Ovary (tissue), 9 donors: ENCODE data around the gene SDR42E2. TPM values are rescaled to one million over a fixed set of nuclear protein-coding genes. Genes with fewer than 3 reads are reported as not detected.
A peak's percentile ranks its signal among the peaks of the same experiment; 100 is the strongest.

Source experiments
- DNase-seq, 5 donors: peaks; one replicate each; pipeline ENCODE4 v3.0.0-alpha.2; 2019 to 2020
- H3K27ac ChIP-seq, 2 donors: fragments of 200-600 bp; one replicate each; pipeline versions ENCODE4 v1.5.1 to v1.8.0; 2019 to 2022
- H3K27me3 ChIP-seq: fragments of 200-600 bp; one replicate; pipeline ENCODE4 v1.8.0; 2022
- H3K36me3 ChIP-seq: fragments of 200-600 bp; sonication (generic); one replicate; pipeline ENCODE4 v1.5.1; 2019
- H3K4me1 ChIP-seq: one replicate; pipeline ENCODE4 v1.8.1; 2013; ENCODE audit warnings: mild to moderate bottlenecking, moderate library complexity; ENCODE audit not compliant: insufficient read depth
- H3K4me3 ChIP-seq: fragments of 200-600 bp; sonication (generic); one replicate; pipeline ENCODE4 v1.5.1; 2017
- H3K9me3 ChIP-seq, 2 donors: fragments of 200-600 bp in 1 of 2; sonication (generic) in 1 of 2; one replicate each; pipeline versions ENCODE4 v1.5.1 to v1.8.1; 2013 to 2019; ENCODE audit warnings: mild to moderate bottlenecking in 1 of 2, moderate library complexity in 1 of 2
- CTCF ChIP-seq, 3 donors: fragments of 450-650 bp in 2 of 3; fragments of 200-600 bp in 1 of 3; IDR thresholded peaks; one replicate each; pipeline versions ENCODE4 v1.5.1 to v1.8.0; 2016 to 2022; ENCODE audit warnings: antibody characterized with exemption in 3 of 3, mild to moderate bottlenecking in 1 of 3
- EP300 ChIP-seq: sonication (generic); formaldehyde crosslinking; IDR thresholded peaks from one replicate; pipeline ENCODE4 v1.6.1; 2017; ENCODE audit warnings: antibody characterized with exemption
- POLR2A ChIP-seq: fragments of 450-650 bp; IDR thresholded peaks from one replicate; pipeline ENCODE4 v1.6.1; 2017; ENCODE audit warnings: antibody characterized with exemption, mild to moderate bottlenecking, moderate library complexity
- WGBS, 3 donors: extraction: QIAGEN DNeasy Blood & Tissue Kit in 1 of 3; methylation state at CpG; one replicate each; pipeline versions ENCODE4 v1.1.5 to v1.1.7; 2013 to 2017; 5-methylcytosine and 5-hydroxymethylcytosine counted together
- intact Hi-C, 4 donors: fragments of 100-400 bp; cut with DNase I; formaldehyde crosslinking; loops; one replicate each; pipeline versions ENCODE4 v1.11.0 to v1.15.1; 2022 to 2023
- polyA plus RNA-seq, 2 donors: library from polyadenylated mRNA; stranded (reverse); fragments of 200-250 nt in 1 of 2; fragments of 350-450 nt in 1 of 2; fragmentation: Illumina TruSeq in 1 of 2; extraction: RNeasy Lipid Tissue Mini Kit (QIAGEN cat#74804) in 1 of 2; gene quantifications; one replicate each; pipeline ENCODE4 v1.2.3, GENCODE V29; 2013 to 2014
- total RNA-seq, 7 donors: library from RNA; depleted of rRNA in 2 of 7; stranded (reverse); fragments of >200 nt in 2 of 7; fragmentation: NEBNext Ultra II Directional in 3 of 7; extraction: Animal tissue kit (Norgen Biotek cat#: 25700) in 3 of 7; gene quantifications; one replicate each; pipeline versions ENCODE4 v1.1.0 to v1.2.4, GENCODE V29; 2016 to 2023
- donor health status: DM: no; HTN: no; CAD: no; lungs with moderate emphysema.
- donor health status: DM: no; HTN: no; CAD: no.
- donor health status: Bipolar disorder and iron deficiency.
- donor health status: DM: yes; HTN: yes; CAD: no.
- donor health status: DM: no; HTN: no; CAD: no.
- donor health status: DM: yes; HTN: yes; CAD: no.

The SDR42E2 gene
- total and polyA plus RNA-seq, 9 donors = 0.05 to 1.1 (median 0.24) TPM; not detected in 3

- intact Hi-C loops = loop anchor here in 2 of 4 donors (5.0 kb wide), 1 partner anchor 99 kb away; the partner anchor contains the start of gene POLR3E (in 2 of the 2)
- TF ChIP-seq CTCF (IDR thresholded peaks at IDR 0.05) (no peak), POLR2A (no peak), EP300 (no peak)
Measured at GRCh38 chr16:22198547-22199293, 36.4 kb downstream of the SDR42E2 start.

GRCh38 chr16:22202261-22202637 lies 39.9 kb downstream of the SDR42E2 start:
- Histone ChIP-seq H3K27me3 (no peaks in the 10 kb centered on the region), H3K4me1 (peaks cover 3% of the 10 kb centered on the region), H3K36me3 (no peaks in the 10 kb centered on the region), H3K9me3 (no peaks in the 10 kb centered on the region), H3K4me3 (no peak overlapping the region), H3K27ac (no peak overlapping the region)
- DNase-seq = no peak
- TF ChIP-seq POLR2A = no peak
- TF ChIP-seq CTCF (IDR thresholded peaks at IDR 0.05) = no peak
- TF ChIP-seq EP300 = no peak
- WGBS, 3 donors = 88 to 94% (median 92%) methylated on average over 6 of the region's 6 CpGs
- intact Hi-C loops = no loop called here

More at GRCh38 chr16:22198547-22199293, 36.4 kb downstream of the SDR42E2 start:
- 65 to 74% (median 66%) methylated on average over 7 of the region's 7 CpGs for WGBS, 3 donors
- no peak overlapping the region for H3K4me3 ChIP-seq
- H3K36me3 ChIP-seq = no peaks in the 10 kb centered on the region
- DNase-seq = no peak
- H3K27me3 ChIP-seq = no peaks in the 10 kb centered on the region
- peak overlapping the region in 1 of 2 donors; percentile 39 for H3K27ac ChIP-seq
- H3K4me1 ChIP-seq = peaks cover 3% of the 10 kb centered on the region
- H3K9me3 ChIP-seq = no peaks in the 10 kb centered on the region

- H3K27ac ChIP-seq = no peak overlapping the region
- no peaks in the 10 kb centered on the region for H3K27me3 ChIP-seq
- TF ChIP-seq CTCF (IDR thresholded peaks at IDR 0.05) = no peak
- TF ChIP-seq POLR2A = no peak
- TF ChIP-seq EP300 = no peak
- H3K4me3 ChIP-seq = no peak overlapping the region
- H3K9me3 ChIP-seq = no peaks in the 10 kb centered on the region
- no peaks in the 10 kb centered on the region for H3K36me3 ChIP-seq
- intact Hi-C loops = no loop called here
- DNase-seq = no peak
- peaks cover 9% of the 10 kb centered on the region for H3K4me1 ChIP-seq
- WGBS, 3 donors = 75 to 80% (median 77%) methylated on average over 5 of the region's 5 CpGs
Measured at GRCh38 chr16:22203091-22203490, 40.8 kb downstream of the SDR42E2 start.

- Histone ChIP-seq H3K4me3 (no peak overlapping the region), H3K27me3 (no peaks in the 10 kb centered on the region), H3K9me3 (no peaks in the 10 kb centered on the region), H3K36me3 (no peaks in the 10 kb centered on the region), H3K4me1 (peaks cover 9% of the 10 kb centered on the region), H3K27ac (no peak overlapping the region)
- TF ChIP-seq CTCF (IDR thresholded peaks at IDR 0.05) (no peak), POLR2A (no peak), EP300 (no peak)
- intact Hi-C loops = no loop called here
- WGBS, 3 donors = 98% methylated on average over 2 of the region's 2 CpGs
- DNase-seq = no peak
Measured at GRCh38 chr16:22204091-22204655, 41.9 kb downstream of the SDR42E2 start.
